ENCODE data around the gene HERC3.

HERC3 gene

GRCh38 chr4:88720451-88721428 lies 128.5 kb downstream of the HERC3 start:
- no peak for DNase-seq (ENCODE audit: low read depth in 2 of 2)

- no peak for DNase-seq (ENCODE audit: low read depth in 2 of 2)
These were observed 130.0 kb downstream of the HERC3 start for GRCh38 chr4:88722276-88722780.

DNA sequence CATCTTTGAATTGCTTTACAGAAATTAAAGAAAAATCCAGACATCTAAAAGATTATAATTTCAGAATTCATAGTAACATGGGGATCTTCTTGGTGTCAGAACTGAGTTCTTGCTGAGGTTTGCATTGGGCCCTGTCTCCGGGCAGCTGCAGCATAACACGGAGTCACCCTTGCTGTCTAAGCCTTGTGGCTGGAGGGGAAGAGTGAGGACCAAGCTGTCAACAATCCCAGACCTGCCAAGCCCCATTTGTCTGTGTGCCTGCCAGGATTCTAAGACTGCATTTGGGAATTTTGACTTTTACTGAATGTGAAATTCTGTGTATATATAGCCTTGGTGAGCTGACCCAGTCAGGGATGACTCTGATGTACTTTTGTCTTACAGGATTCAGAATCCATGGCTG lies 130.5 kb downstream of the HERC3 start:
- DNase-seq (ENCODE audit: low read depth in 2 of 2): no peak

DNA sequence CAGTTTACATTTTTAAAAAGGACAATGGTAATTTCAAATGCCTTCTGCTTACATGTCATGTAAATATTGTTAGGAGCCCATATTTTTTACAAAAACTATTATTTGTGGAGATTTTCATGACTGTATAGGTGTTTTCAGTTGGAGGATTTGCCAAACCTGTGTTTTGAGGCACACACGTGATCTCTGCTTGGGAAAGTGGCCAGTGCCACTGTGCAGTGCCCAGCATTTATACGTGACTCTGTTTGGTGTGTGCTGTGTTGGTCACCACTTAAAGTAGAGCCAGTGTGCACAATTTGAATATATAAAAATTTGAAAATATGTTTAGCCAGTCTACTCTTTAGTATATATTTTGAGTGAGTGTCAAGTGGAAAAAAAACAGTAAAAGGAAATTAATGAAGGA lies 132.1 kb downstream of the HERC3 start:
- no peak for DNase-seq (ENCODE audit: low read depth in 2 of 2)

GRCh38 chr4:88725143-88725542 lies 132.9 kb downstream of the HERC3 start:
- DNase-seq (ENCODE audit: low read depth in 2 of 2): no peak

- DNase-seq (ENCODE audit: low read depth in 2 of 2): no peak
These were observed 133.7 kb downstream of the HERC3 start for GRCh38 chr4:88725986-88726385.

GRCh38 chr4:88728146-88728545 lies 135.9 kb downstream of the HERC3 start:
- DNase-seq (ENCODE audit: low read depth in 2 of 2): no peak

DNA sequence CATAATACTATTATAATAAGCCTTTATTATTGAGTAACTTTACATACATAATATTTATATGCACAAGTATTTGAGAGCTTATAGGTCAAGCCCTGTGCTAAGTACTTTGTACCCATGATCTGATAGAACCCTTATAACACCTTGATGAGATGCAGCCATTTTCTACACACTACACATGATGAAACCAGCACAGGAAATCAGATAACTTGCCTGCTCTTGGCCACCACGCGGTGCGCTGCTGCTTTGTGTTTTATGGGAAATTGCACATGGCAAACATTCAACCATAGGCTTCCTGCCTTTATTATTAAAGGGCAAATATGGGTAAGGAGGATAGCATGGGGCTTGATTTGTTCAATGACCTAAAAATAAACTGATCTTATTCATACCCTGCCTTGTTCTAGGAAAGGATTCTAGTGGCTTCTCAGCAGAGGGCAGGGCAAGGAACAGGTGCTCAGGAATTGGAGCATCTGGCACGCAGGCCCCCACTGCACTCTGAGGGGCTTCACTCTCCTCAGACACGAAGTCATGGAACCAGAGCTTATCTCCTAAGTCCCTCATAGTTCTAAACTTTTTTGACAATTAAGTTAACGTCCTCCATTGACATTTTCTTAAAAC lies 137.0 kb downstream of the HERC3 start:
- DNase-seq (ENCODE audit: low read depth in 2 of 2): no peak

DNA sequence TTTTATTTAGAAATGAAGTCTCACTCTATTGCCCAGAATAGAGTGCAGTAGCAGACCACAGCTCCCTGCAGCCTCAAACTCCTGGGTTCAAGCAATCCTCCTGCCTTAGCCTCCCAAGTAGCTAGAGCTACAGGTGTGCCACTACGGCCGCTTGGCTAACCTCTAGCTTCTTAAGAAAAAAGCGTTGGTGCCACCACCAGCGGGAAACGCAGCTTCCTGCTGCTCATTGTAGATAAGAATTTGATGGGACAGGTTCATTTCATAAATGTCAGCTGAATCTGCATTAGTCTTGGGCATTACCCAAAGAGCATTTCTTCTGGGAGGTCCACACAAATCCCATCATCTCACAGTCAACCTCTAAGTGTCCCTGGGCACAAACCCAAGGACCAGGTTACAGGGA lies 138.5 kb downstream of the HERC3 start:
- DNase-seq (ENCODE audit: low read depth in 2 of 2): no peak

GRCh38 chr4:88731381-88731780 lies 139.1 kb downstream of the HERC3 start:
- no peak for DNase-seq (ENCODE audit: low read depth in 2 of 2)

- no peak for DNase-seq (ENCODE audit: low read depth in 2 of 2)
These were observed 140.6 kb downstream of the HERC3 start for GRCh38 chr4:88732714-88733368.

DNA sequence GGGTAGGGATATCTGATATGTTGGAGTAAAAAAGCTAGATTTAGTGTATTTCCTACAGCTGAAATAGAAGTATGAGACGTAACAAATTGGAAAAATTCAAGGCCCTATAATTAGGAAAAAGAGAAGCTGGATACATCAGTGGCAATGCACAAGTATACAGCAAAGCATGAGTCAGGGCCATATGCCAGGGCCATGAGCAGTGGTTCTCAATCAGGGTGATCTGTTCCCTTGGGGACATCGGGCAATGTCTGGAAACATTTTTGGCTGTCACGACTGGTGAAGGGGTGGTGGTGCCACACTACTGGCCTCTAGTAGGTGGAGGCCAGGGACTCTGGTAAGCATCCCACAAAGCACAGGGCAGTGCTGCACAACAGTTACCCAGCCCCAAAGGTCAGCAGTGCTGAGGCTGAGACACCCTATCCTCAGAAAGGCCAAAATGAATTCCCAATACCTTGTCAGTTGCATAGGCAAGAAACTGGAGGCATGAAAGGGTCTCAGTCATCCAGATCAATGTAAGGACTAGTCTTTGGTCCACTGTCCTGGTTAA lies 142.2 kb downstream of the HERC3 start:
- no peak for DNase-seq (ENCODE audit: low read depth in 2 of 2)

GRCh38 chr4:88735564-88735963 lies 143.3 kb downstream of the HERC3 start:
- DNase-seq (ENCODE audit: low read depth in 2 of 2): no peak

DNA sequence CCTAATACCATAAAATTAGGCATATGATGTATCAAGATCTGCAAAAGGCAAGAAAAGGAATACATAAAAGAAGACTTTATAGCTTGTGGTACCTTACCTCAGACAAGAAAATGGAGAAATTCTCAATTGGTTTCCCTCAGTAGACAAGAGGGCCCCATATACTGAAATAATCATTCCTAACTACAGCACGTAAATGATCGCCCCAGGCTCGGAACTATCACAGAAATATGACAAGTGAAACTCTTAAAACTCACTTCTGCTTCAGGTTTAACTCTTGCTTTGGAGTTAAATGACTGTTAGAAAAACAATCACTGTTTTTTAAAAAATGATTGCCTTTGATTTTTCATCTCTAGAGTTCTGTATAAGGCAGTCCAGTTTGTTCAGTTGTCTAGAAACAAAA lies 144.0 kb downstream of the HERC3 start:
- DNase-seq (ENCODE audit: low read depth in 2 of 2): no peak

DNA sequence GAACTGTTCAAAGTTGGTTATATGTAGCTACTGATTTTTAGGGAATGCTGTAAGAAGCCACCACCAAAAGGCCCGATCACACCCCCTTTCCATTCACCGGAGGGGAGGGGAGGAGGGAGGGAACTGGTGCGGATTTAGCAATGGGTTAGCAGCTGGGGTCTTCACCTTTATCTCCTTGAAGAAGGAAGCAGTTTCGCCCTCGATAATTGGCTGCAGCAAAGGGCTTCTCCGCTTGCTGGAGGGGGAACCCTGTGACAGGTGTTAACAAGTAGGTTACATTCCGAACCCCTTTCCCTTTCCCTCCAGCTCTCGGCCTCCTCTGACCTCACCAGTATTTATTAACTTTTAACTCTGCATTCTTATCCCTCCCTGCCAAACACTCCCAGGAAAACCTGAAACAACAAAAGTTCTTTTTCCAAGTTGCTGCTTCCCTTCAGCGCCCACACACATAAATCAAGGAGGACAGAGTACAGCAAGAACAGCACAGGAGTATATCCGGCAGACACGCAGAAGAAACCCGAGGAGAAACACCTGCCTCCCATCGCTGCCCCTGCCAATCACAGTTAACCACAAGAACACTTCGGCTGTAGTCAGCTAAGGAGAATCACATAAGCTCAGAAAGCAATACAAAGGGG lies 145.1 kb downstream of the HERC3 start:
- DNase-seq (ENCODE audit: low read depth in 2 of 2): peak in 1 of 2 experiments; percentile 2

- no peak for DNase-seq (ENCODE audit: low read depth in 2 of 2)
These were observed 145.9 kb downstream of the HERC3 start for GRCh38 chr4:88738180-88738579.

GRCh38 chr4:88742561-88742960 lies 150.3 kb downstream of the HERC3 start:
- DNase-seq (ENCODE audit: low read depth in 2 of 2): no peak

DNA sequence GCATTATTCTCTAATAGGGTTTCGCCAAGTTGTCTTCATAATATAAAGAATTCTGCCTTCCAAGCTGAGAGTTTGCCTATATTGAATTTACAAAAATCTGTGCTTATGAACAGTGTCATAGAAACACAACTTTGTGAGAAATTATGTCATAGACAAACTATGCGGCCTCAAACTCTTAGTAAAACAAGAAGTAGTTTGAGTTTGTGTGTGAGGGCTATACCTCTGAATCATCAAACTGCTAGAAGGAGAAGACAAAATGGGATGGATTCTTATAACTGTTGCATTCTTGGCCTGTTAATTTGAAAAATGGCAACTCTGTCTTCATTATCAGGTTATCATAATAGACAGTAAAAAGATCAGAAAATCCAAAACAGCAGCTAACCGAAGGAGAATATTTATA lies 151.4 kb downstream of the HERC3 start:
- no peak for DNase-seq (ENCODE audit: low read depth in 2 of 2)

GRCh38 chr4:88744609-88745008 lies 152.3 kb downstream of the HERC3 start:
- DNase-seq (ENCODE audit: low read depth in 2 of 2): no peak

- DNase-seq (ENCODE audit: low read depth in 2 of 2): no peak
These were observed 152.9 kb downstream of the HERC3 start for GRCh38 chr4:88745175-88745574.

DNA sequence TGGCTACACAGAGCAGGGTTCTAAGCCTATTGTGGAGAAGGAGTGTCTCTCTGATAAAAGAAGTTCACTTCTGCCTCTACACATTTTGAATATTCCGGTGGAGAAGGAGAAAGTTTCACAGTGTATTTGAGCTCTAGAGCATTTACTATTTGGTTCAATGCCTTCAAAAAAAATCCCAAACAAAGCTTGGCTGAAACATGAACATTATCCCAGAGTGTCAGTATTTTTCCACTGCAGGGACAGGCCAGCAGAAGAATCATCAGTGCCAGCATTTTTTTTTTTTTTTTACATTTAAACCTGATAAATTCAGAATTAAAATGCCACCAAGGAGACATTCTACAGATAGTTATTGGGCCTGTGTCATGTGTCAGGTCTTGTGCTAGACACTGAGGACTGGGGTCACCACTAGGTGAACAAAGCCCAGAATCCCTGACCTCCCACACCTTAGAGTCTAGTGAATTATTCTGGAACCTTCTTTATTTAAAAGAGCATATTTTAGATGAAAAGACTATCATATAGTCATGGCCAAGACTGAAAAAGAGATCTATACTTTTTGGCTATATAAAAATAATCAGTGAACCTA lies 153.4 kb downstream of the HERC3 start:
- DNase-seq (ENCODE audit: low read depth in 2 of 2): no peak
